GM21786 (cell line): ENCODE measurements around the gene SERPINE1.
"Not testable (repeated sequence)": the region's sequence is repeated elsewhere in the genome, so short reads cannot be mapped to it uniquely, and the experiment has no call there.

ENCODE experiments used
- ATAC-seq: cut with Tn5 transposase; IDR thresholded peaks from one replicate; pipeline ENCODE4 v1.9.1; 2021; ENCODE audit not compliant: unreplicated experiment

The SERPINE1 gene

DNA sequence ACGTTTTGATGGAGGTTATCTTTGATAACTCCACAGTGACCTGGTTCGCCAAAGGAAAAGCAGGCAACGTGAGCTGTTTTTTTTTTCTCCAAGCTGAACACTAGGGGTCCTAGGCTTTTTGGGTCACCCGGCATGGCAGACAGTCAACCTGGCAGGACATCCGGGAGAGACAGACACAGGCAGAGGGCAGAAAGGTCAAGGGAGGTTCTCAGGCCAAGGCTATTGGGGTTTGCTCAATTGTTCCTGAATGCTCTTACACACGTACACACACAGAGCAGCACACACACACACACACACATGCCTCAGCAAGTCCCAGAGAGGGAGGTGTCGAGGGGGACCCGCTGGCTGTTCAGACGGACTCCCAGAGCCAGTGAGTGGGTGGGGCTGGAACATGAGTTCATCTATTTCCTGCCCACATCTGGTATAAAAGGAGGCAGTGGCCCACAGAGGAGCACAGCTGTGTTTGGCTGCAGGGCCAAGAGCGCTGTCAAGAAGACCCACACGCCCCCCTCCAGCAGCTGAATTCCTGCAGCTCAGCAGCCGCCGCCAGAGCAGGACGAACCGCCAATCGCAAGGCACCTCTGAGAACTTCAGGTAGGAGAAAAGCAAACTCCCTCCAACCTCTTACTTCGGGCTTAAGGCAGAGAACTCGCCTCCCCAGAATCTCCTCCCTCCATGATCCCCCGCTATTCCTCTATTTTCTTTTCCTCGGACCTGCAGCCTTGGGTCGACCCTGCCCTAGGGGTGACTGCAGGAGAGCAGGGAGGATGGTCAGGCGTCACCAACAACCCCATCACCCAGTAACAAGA, at the start of gene SERPINE1:
SERPINE1 (plus strand) TSS at position 454 of the 809 bp plus-strand sequence. CDS start 1,290 bp downstream, outside the sequence.
- peak; percentile 48 for ATAC-seq

DNA sequence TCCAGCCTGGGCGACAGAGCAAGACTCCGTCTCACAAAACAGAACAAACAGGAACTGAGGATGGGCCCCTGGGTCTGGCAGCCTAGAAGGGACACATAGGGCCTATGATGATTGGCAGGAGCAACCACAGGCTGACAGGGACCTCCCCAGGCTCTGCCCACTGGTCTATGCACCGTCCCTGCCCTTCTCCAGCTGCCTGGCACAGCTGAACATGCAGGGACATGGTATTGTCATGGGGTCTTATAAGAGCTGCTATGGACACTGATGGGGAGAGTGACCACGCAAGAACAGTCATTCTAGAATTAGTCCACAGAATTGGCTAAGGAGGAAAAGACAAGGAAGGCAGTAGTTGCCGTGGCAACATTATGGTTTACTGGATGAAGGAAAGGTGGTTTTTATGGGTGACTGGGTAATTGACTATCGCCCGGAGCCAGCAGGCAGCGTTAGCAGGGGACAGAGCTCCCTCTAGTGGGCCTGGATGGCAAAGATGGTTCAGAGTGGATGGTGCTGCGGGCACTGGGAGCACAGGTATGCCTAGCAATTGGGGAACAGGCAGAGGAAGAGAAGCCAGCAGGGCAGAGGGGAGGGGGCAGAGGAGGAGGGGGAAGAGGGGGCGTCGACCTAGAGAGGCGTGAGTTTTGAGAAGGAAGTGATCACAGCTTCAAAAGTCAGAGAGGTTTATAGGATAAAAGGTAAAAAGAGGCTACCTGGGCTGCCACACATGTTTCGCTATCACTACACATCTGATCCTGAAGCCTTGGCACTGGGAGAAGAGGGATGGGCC, 49.4 kb upstream of the SERPINE1 start:
- peak; percentile 80 for ATAC-seq

DNA sequence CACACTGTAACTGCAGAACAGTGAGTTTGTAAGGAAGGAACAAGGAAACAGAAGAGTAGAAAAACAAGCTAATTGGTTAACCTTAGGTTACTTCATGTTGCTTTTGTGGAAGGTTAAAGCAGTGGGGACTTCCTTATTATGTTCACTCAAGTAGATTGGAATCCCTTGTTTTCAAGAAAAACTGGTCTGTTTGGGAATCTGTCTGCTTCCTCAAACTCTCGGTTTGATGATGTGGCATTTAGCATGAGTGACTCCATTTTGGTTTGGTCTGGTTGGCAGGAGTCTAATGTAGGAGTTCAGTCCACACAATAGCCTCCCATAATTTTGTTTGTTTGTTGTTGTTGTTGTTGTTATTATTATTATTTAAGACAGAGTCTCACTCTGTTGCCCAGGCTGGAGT, 45.5 kb upstream of the SERPINE1 start:
- ATAC-seq, result no peak

GRCh38 chr7:101084865-101085161, 42.1 kb upstream of the SERPINE1 start:
- ATAC-seq, result no peak

DNA sequence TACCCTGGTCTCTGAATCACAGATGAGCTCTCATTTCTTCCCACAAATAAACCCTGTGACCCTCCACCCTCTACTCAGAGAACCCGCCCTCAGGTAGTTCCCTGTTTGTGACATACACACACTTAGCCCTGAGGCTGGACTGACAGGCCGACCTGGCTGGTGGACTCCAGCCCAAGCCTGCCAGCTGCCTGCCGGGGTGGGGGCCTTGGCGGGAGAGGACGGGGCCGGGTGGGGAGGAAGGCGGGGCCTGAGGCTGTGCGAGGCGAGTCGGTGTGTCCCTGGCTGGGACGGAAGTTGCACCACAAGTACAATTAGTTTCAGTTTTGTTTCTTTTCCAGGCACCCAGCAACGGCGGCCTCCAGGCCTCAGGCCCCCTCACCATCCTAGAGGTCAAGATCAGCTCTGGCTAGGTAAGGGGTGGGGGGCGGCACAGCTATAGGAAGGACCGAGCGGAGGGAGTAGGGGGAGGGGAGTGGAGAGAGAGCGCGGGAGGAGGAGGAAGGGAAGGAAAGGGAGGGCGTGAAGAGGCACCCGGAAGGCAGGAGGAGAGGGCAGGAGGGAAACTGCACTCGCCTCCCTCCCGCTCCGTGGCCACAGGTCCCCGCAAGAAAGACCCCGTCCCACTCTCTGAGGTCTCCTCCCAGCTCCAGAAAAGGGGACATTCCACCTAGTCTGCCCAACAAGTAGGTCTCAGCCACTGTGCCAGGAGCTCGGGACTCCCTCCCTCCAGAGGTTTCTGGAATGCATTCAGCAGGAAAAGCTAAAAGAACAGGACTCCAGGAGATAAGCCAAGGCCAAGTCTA, 41.5 kb upstream of the SERPINE1 start, which contains the start of gene TRIM56:
TRIM56 (plus strand) TSS at position 320 of the 803 bp plus-strand sequence. CDS start 1,832 bp downstream, outside the sequence.
- ATAC-seq, result peak; percentile 86

GRCh38 chr7:101087334-101088068, 39.4 kb upstream of the SERPINE1 start:
- ATAC-seq, result no peak

DNA sequence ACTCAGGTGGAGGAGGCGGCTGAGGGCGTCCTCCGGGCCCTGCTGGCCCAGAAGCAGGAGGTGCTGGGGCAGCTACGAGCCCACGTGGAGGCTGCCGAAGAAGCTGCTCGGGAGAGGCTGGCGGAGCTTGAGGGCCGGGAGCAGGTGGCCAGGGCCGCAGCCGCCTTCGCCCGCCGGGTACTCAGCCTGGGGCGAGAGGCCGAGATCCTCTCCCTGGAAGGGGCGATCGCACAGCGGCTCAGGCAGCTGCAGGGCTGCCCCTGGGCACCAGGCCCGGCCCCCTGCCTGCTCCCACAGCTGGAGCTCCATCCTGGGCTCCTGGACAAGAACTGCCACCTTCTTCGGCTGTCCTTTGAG, 38.9 kb upstream of the SERPINE1 start:
- ATAC-seq, result no peak

DNA sequence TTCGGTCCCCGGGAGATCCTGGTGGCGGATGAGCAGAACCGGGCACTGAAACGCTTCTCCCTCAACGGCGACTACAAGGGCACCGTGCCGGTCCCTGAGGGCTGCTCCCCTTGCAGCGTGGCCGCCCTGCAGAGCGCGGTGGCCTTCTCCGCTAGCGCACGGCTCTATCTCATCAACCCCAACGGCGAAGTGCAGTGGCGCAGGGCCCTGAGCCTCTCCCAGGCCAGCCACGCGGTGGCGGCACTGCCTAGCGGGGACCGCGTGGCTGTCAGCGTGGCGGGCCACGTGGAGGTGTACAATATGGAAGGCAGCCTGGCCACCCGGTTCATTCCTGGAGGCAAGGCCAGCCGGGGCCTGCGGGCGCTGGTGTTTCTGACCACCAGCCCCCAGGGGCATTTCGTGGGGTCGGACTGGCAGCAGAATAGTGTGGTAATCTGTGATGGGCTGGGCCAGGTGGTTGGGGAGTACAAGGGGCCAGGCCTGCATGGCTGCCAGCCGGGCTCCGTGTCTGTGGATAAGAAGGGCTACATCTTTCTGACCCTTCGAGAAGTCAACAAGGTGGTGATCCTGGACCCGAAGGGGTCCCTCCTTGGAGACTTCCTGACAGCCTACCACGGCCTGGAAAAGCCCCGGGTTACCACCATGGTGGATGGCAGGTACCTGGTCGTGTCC, 37.9 kb upstream of the SERPINE1 start:
- no peak for ATAC-seq

- no peak for ATAC-seq
These were observed 37.0 kb upstream of the SERPINE1 start for GRCh38 chr7:101089876-101090275.

DNA sequence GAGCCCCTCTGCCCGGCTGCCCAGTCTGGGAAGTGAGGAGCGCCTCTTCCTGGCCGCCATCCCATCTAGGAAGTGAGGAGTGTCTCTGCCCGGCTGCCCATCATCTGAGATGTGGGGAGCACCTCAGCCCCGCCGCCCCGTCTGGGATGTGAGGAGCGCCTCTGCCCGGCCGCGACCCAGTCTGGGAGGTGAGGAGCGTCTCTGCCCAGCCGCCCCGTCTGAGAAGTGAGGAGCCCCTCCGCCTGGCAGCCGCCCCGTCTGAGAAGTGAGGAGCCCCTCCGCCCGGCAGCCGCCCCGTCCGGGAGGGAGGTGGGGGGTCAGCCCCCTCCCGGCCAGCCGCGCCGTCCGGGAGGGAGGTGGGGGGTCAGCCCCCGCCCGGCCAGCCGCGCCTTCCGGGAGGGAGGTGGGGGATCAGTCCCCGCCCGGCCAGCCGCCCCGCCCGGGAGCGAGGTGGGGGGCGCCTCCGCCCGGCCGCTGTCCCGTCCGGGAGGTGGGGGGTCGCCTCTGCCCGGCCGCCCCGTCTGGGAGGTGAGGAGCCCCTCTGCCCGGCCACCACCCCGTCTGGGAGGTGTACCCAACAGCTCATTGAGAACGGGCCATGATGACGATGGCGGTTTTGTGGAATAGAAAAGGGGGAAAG, 34.5 kb upstream of the SERPINE1 start:
- not testable (repeated sequence) for ATAC-seq

DNA sequence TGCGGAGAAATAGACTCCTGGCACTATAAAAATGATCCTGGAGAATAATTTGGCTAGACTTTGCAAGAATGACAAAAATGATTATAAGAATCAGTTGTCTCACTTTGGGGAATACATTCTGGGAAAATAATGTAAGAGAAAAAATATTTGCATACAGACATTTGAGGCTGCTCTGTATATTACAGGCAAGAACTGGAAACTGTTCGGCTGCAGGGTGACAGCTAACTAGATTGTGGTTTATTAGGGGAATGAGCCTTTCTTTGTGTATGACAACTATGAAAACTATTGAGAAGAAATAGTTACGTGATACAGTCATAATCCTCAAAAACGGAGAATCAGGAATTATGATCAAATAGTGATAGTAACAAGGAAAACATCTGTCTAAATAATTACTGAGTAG, 33.0 kb upstream of the SERPINE1 start:
- ATAC-seq, result no peak

- no peak for ATAC-seq
These were observed 32.5 kb upstream of the SERPINE1 start for GRCh38 chr7:101094376-101094775.

DNA sequence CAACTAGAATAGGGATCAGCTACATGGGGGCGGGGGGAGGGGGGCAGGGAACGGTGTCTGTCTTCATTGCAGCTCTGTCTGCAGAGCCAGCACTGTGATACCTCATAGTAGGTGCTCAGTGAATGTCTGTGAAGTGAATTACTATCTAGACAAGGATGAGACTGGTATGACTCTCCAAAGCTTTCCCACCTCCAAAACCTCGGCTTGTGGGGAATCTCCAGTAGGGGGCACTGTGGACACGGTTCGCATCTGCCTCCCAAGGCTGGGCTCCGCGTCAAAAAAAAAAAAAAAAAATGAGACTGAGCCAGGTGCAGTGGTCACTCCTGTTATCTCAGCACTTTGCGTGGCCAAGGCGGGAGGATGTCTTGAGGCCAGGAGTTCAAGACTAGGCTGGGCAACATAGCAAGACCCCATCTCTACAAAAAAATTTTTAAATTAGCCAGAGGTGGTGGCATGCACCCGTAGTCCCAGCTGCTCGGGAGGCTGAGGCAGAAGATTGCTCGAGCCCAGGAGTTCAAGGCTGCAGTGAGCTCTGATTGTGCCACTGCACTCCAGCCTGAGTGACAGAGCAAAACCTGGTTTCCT, 32.0 kb upstream of the SERPINE1 start:
- ATAC-seq, result no peak

GRCh38 chr7:101096331-101096956, 30.5 kb upstream of the SERPINE1 start:
- no peak for ATAC-seq

DNA sequence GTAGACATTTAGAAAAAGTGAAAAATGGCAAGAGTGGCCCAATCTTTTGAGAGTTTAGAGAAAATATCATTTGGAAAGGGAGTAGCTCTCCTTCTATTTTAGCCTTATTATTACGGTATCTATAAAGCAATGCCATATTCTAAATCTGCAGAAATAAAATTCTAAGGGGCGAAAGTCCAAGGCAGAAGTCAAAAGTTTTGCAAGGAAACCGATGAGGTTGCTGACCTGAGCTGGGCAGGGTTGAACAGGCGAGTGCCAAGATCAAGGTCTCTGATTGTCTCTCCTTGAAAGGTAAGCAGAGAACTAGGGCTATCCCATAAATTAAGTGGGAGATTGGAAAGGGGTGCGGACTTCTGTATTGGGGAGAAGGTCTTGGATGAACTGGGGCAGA, 30.0 kb upstream of the SERPINE1 start:
- no peak for ATAC-seq

DNA sequence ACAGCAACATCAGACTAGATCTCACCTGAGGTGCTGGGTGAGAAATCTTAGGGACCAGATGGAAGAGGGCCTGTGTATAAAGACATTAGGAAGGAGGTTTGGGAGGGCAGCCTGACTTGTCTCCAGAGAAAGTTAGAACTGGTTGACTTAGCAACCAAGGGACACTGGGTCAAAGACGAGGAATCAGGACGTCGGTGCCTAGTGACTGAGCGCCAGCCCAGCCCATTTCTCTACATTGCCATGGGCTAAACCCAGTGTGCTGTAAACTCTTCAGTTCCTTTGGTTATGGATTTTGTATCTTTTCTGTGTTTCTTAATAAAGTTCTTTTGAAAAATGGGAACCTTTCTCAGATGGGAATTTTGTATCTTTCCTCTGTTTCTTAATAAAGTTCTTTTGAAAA, 29.3 kb upstream of the SERPINE1 start:
- ATAC-seq, result no peak

DNA sequence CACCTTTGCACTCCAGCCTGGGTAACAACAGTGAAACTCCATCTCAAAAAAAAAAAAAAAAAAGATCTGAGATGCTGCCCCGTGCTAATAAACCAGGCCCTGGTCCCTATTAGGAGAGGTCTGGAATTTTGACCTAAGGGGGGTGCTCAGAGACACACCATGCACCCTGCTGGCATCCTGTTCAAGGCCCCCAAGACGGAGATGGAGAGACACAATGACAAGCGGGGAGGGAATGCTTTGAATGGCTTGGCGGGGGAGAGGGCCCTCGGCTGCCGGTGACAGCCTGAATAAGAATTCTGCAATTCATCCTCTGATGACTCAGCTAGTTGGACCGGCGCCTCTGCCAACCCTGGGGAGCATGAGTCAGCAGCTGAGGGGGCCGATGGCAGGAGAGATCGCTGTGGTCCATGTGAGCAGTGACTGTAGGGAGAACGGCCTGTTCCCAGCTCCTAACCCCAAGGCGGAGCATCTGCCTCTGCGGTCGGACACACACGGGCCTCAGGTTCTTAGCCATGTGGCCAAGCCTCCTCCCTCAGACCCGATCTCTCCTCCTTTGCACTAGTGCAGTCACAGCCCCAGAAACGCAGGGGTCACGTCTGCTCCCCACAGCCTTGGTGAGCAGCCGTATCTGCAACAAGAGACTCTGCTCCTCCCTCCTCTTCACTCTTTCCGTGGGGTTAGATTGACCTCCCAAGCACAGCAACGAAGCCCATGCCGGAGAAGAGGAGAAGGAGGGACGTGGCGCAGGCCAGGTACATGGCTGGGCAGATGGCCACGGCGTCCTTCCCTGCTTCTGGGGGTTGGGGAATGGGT, 26.7 kb upstream of the SERPINE1 start:
- no peak for ATAC-seq
